B cell (primary cell): ENCODE results near the gene RIN3.

ENCODE experiments used
- CTCF ChIP-seq: fragments of 200-600 bp; IDR thresholded peaks from one replicate; pipeline ENCODE4 v1.8.0; 2022; ENCODE audit warnings: antibody characterized with exemption, mild to moderate bottlenecking
- EZH2 ChIP-seq: IDR thresholded peaks from 2 replicates; pipeline ENCODE4 v1.6.1; 2012; ENCODE audit warnings: borderline replicate concordance, low read depth, mild to moderate bottlenecking, moderate library complexity, low read length; ENCODE audit not compliant: insufficient read depth, poor library complexity, severe bottlenecking

GRCh38 chr14:92641306-92641705 lies 127.7 kb downstream of the RIN3 start:
- TF ChIP-seq CTCF: no peak
- TF ChIP-seq EZH2: no peak
